ENCODE results near the gene PLEKHG4B. TPM values are rescaled to one million over a fixed set of nuclear protein-coding genes. Genes with fewer than 3 reads are reported as not detected.

PLEKHG4B gene
- total RNA-seq, 1 experiment from 2014 or later = 44.3 TPM

DNA sequence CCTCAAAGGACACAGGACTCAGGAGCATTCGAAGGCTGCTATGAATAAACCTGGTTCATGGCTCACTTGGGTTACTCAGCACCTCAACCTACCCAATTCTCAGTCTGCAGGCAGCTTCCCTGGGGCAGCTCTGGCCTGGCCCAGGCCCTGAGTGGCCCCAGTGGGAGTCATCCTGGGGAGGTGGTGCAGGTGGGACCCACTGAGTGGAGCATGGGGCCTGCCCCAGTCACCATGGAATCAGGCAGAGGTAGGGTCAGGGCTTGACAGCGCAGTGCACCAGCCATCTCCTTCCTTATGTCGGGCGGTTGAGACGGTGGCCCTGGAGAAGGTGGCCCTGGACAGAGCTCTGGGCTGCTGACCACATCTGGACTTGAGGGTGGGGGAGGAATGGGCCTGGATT lies 19.2 kb downstream of the PLEKHG4B start:
- TF ChIP-seq, protein P1, sequence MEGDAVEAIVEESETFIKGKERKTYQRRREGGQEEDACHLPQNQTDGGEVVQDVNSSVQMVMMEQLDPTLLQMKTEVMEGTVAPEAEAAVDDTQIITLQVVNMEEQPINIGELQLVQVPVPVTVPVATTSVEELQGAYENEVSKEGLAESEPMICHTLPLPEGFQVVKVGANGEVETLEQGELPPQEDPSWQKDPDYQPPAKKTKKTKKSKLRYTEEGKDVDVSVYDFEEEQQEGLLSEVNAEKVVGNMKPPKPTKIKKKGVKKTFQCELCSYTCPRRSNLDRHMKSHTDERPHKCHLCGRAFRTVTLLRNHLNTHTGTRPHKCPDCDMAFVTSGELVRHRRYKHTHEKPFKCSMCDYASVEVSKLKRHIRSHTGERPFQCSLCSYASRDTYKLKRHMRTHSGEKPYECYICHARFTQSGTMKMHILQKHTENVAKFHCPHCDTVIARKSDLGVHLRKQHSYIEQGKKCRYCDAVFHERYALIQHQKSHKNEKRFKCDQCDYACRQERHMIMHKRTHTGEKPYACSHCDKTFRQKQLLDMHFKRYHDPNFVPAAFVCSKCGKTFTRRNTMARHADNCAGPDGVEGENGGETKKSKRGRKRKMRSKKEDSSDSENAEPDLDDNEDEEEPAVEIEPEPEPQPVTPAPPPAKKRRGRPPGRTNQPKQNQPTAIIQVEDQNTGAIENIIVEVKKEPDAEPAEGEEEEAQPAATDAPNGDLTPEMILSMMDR (conservative IDR thresholded peaks at IDR 0.05) = no peak

More for the DNA sequence above, 19.2 kb downstream of the PLEKHG4B start:
- Histone ChIP-seq H3K14ac (ENCODE audit: insufficient read depth, low read length) (no peak overlapping the region; the same call in 1 of the 2 replicates), H4K91ac (ENCODE audit: insufficient read length, low read depth, low read length) (no peak overlapping the region), H3K79me2 (ENCODE audit: insufficient read depth, low read length) (peaks cover 2% of the 10 kb centered on the region; the same call in 1 of the 2 replicates), H3K4me2 (ENCODE audit: insufficient read depth, insufficient read length, low read length) (no peak overlapping the region), H2BK5ac (ENCODE audit: insufficient read length, low read length) (no peak overlapping the region), H2BK15ac (ENCODE audit: low read depth, low read length) (no peak overlapping the region), H2BK120ac (ENCODE audit: low read depth, low read length, poor library complexity, severe bottlenecking) (no peak overlapping the region), H4K20me1 (ENCODE audit: control insufficient read depth, insufficient read depth, insufficient read length) (no peaks in the 10 kb centered on the region), H3K79me1 (ENCODE audit: insufficient read depth, low read depth, low read length, poor library complexity, severe bottlenecking) (no peaks in the 10 kb centered on the region), H2AK5ac (ENCODE audit: insufficient read length, low read length) (no peak overlapping the region), H3K23me2 (ENCODE audit: insufficient read length, low read depth, low read length, poor library complexity, severe bottlenecking) (no peaks in the 10 kb centered on the region), H3K56ac (ENCODE audit: insufficient read length, low read depth, low read length) (no peak overlapping the region), H3K9ac (ENCODE audit: extremely low read depth, insufficient read length, low read length) (no peak overlapping the region), H3K23ac (ENCODE audit: insufficient read length, low read depth, low read length) (no peak overlapping the region), H3K27ac (ENCODE audit: insufficient read length, low read depth, low read length) (no peak overlapping the region), H3T11ph (ENCODE audit: low read length) (no peak overlapping the region), H2BK20ac (ENCODE audit: low read depth, low read length, poor library complexity, severe bottlenecking) (no peak overlapping the region), H3K18ac (ENCODE audit: insufficient read length, low read depth, low read length) (no peak overlapping the region), H3K27me3 (ENCODE audit: insufficient read depth, low read length) (no peaks in the 10 kb centered on the region), H3K4ac (ENCODE audit: low read depth, low read length) (no peak overlapping the region), H3K9me3 (ENCODE audit: control insufficient read depth, low read depth, low read length) (no peaks in the 10 kb centered on the region), H2BK12ac (ENCODE audit: insufficient read length, low read depth, low read length) (no peak overlapping the region), H4K5ac (ENCODE audit: insufficient read length, low read depth, low read length) (no peak overlapping the region), H3K4me1 (ENCODE audit: insufficient read depth, low read length) (no peaks in the 10 kb centered on the region), H4K8ac (replicated peaks; ENCODE audit: insufficient read length, low read depth, low read length) (no peak overlapping the region), H2AFZ (ENCODE audit: low read length) (no peak overlapping the region)
- H3K27ac Mint-ChIP-seq = 0 out of 7 replicates have a peak overlapping the region, but pooled peaks of 1 of the 3 experiments have one; percentile 61
- no peaks in the 10 kb centered on the region for H3K27me3 Mint-ChIP-seq (ENCODE audit: low read depth)
- peaks cover 57 to 72% (median 62%) of the 10 kb centered on the region in 3 experiments for H3K36me3 Mint-ChIP-seq (ENCODE audit: insufficient read depth in 1 of 3, low read depth in 3 of 3)
- H3K4me3 Mint-ChIP-seq = no peak overlapping the region
- no CpG with 5 or more reads among the region's 5 CpGs for WGBS (ENCODE audit: extremely low coverage, insufficient read length, low lambda C conversion rate)
- H3K9me3 Mint-ChIP-seq = no peaks in the 10 kb centered on the region; a peak in 1 of 5 replicates
- peaks cover 10 to 11% of the 10 kb centered on the region in 2 experiments for H3K4me1 Mint-ChIP-seq
- DNase-seq = no peak

All from H9 (cell line).